Measurements from ENCODE around the gene C6orf163.

- TF ChIP-seq CTCF (conservative IDR thresholded peaks at IDR 0.05; ENCODE audit: low read depth, low read length) (no peak), POLR2A (IDR thresholded peaks at IDR 0.05; ENCODE audit: low read depth, low read length) (no peak), MAFK (IDR thresholded peaks at IDR 0.05; ENCODE audit: low read depth, low read length) (no peak), MAZ (IDR thresholded peaks at IDR 0.05; ENCODE audit: borderline replicate concordance, low read depth, low read length) (no peak), CEBPB (IDR thresholded peaks at IDR 0.05; ENCODE audit: low read depth, low read length) (no peak), RFX5 (IDR thresholded peaks at IDR 0.05; ENCODE audit: low read depth, low read length) (no peak), FOS (IDR thresholded peaks at IDR 0.05; ENCODE audit: low read depth, low read length) (no peak), CHD1 (IDR thresholded peaks at IDR 0.05; ENCODE audit: low read depth, low read length) (no peak), ELK1 (IDR thresholded peaks at IDR 0.05; ENCODE audit: borderline replicate concordance, low read depth, low read length) (no peak), RAD21 (IDR thresholded peaks at IDR 0.05; ENCODE audit: low read length) (no peak), MXI1 (IDR thresholded peaks at IDR 0.05; ENCODE audit: borderline replicate concordance, low read depth, low read length) (no peak)
Measured at GRCh38 chr6:87366899-87367298, 22.3 kb downstream of the C6orf163 start.

Data from IMR-90 (cell line).